GM12865 (cell line): ENCODE measurements around the gene ATP11A.

Experiments used
- DNase-seq: peaks from one replicate; pipeline ENCODE4 v3.0.0; 2010; ENCODE audit warnings: low read depth
- H3K4me3 ChIP-seq: 2 replicates; pipeline ENCODE4 v1.5.1; 2011; ENCODE audit warnings: mild to moderate bottlenecking, low read depth, low read length, control low read depth
- TF ChIP-seq, protein P1 (sequence below): IDR thresholded peaks from 2 replicates; pipeline ENCODE4 v1.5.1; 2011; ENCODE audit warnings: low read length, control low read depth, low read depth, inconsistent platforms; ENCODE audit not compliant: insufficient read depth; ENCODE audit errors: missing control alignments

ATP11A gene

DNA sequence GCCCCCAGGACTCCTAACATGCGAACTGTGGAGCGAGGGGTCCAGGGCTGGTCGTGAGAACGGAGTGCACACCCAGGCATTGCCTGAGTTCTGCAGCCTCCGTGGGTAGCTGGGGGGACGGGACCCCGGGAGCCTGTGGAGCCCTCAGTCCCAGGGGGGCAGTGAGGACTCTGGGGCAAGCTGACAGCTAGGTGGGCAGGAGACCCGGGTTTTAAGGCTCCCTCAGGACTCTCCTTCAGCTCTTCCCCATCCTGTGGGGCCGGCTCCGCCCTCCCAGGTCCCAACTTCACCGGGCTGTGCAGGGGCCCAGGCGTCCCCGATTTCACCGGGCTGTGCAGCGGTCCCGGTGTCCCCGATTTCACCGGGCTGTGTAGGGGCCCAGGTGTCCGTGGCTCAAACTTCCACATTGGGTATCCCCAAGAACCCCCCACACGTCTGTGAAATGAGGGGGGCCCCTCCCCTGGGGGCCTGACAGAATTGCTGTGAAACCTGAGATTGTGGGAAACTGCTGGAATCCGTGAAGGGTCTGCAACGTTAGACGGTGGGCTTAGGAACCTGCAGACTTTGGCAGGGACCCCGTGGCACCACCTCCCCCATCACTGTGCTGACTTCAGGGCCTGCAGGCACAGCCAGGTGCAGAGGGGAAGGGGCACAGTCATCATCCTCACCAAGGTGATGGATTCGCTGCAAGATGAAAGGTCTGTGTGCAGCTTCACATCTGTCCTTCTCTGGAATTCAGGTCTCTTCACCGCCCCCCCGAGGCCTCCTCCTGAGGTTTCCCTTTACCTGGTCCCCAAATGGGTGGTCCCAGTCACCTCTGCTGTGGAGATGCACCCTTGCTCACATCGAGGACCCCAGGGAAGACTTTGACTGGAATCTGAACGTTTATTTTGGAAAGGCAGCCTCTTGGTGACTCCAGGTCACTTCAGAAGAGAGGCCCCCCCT lies 206.0 kb downstream of the ATP11A start:
- TF ChIP-seq, protein P1, sequence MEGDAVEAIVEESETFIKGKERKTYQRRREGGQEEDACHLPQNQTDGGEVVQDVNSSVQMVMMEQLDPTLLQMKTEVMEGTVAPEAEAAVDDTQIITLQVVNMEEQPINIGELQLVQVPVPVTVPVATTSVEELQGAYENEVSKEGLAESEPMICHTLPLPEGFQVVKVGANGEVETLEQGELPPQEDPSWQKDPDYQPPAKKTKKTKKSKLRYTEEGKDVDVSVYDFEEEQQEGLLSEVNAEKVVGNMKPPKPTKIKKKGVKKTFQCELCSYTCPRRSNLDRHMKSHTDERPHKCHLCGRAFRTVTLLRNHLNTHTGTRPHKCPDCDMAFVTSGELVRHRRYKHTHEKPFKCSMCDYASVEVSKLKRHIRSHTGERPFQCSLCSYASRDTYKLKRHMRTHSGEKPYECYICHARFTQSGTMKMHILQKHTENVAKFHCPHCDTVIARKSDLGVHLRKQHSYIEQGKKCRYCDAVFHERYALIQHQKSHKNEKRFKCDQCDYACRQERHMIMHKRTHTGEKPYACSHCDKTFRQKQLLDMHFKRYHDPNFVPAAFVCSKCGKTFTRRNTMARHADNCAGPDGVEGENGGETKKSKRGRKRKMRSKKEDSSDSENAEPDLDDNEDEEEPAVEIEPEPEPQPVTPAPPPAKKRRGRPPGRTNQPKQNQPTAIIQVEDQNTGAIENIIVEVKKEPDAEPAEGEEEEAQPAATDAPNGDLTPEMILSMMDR = no peak
- H3K4me3 ChIP-seq = no peak overlapping the region
- no peak for DNase-seq

DNA sequence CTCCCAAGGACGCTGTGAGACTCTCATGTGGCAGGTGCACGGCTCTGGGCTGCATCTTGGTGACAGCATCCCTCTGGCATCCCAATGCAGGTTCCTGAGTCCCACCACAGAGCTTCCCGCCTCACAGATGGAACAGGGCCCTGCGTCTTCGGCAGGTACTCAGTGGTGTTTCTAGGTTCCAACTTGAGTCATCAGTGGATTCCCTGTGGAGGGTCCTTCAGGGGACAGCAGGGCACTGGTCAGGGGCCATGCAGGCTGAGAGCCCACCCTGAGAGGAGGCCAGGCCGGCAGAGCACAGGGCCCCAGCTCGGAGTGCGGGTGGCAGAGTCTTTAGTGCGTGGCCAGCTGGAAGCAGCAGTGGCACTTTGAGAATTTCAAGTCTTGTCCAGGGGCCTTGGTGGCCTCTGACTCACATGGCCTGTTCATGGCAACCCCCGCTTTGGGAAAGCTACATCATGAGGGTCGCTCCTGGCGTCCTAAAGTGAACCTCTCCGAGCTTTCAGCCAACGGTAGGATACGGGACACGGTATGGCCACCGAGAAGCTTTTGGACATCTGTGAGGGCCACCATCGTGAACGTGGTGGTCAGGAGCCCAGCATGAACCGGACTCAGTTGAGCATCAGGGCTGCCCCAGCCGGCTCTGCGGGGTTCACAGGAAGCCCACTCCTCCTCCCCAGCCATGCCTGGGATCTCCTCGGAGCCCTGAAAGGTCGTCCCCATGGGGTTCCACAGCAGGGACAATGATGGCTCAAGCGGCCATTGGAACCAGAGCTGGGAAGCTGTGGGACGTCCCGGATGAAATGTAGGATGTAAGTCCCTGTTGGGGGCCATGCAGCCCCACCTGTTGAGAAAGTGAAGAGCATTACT lies 207.1 kb downstream of the ATP11A start:
- TF ChIP-seq, protein P1 = no peak
- DNase-seq = no peak
- H3K4me3 ChIP-seq = no peak overlapping the region

DNA sequence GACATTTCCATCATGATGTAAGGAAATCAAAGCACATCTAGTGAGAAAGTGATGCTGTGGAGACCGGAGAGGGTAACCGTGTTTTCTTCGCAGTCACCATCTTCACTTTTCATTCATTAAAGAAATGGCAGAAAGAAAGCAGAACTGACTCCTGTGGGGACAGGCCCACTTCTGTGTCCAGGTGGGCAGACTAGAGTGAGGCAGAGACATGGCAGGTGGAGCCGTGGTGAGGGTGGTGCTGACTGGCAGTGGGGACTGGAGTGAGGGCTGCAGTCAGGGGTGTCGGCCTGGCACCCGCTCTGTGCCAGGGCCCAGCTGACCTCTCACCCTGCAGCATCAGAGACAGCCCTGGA lies 207.7 kb downstream of the ATP11A start:
- no peak for DNase-seq
- TF ChIP-seq, protein P1 = no peak
- H3K4me3 ChIP-seq = no peak overlapping the region

DNA sequence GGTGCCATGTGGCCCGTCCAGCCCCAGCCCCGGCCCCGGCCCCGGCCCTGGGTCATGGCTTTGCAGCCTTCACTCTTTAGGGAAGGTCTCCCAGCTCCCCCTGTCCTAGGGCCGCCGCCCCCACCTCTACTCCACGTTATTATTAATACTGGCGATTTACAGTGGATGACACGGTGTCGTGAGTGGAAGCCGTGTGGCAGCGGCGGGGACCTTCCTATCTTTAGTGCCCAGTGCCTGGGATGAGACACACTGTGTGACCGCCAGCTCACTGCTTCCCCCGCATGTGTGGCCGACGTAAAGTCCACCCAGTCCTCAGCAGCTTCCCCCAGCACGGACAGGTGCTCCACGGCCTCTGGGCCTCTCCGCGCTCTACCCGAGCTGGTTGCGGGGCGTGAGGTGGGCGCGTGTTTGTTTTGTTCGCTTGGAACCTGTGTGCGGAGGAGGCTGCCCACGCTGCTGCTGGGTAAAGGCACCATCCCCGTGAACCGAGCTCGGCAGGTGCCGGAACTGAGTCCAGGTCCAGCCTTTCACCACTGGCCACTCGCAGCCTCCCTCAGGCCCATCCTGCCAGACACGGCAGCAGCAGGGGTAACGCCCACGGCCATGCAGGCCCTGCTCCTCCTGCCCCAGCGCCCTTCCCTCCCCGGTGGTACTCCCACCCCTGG lies 208.2 kb downstream of the ATP11A start:
- no peak overlapping the region for H3K4me3 ChIP-seq
- TF ChIP-seq, protein P1 = no peak
- no peak for DNase-seq

DNA sequence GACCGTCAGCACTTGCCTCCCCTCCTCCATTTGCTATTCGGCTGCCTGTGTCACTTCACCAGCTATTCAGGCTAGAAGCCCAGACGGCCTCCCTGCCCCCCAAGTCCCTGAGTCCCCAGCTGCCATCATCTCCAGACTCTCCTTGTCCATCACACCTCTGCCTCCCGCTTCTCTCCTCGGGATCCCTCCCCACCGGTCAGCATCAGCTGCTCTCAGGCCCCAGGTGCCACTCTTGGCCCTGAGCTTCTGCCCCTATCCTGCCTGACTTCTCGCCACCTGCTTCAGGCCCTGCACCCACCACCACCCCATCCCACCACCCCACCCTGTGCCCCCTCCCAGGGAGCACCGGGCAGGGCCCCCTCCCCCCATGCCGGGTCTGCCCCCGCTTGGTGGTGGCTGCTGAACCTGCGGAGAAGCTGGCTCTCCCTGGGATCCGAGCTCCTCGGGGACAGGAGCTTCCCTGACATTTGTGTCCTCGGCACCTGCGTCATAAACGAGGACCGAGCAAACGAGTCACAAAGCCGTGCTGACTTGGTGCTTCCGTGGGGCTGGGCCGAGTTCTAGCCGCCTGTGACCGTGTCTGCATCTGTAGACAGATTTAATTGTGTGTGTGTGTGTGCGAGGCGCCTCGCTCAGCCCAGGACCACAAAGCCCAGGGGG lies 208.9 kb downstream of the ATP11A start:
- no peak overlapping the region for H3K4me3 ChIP-seq
- TF ChIP-seq, protein P1 = no peak
- DNase-seq = no peak
